ENCODE results near the gene PTPRD. TPM values are rescaled to one million over a fixed set of nuclear protein-coding genes. Genes with fewer than 3 reads are reported as not detected.

PTPRD gene
- total and polyA plus RNA-seq, 9 of the 15 experiments (the other 6 are each of a cell fraction or from before 2014, with no cell fraction given): 0.11 TPM; not detected in 8

DNA sequence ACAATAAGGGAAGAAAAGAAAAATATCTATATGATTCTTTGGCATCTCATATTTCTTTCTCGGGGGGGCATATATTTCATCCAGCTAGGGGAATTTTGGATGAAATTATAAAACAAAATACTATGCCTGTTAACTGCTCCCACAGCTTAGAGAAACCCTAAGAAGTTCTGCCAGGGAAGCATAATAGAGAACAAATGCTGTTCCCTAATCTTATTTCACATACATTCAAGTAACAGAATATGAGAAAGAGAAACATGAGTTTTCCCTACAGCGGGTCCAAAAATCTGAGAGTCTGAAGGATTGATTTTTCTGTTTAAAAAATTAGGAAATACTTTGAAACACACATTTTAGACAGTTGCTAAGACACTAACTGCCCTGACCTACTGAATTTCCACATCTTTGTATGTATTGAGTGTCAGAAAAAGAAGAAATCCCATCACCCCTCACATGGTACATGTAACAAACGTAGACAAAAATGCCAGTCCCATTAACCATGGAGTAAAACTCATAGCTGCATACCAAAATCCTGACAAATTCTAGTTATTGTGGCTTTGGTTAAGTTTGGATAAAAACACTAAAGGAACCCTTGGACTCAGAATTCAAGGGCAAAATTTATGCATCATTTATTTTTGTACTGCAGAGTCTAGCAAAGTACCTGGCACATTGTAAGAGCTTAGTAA is 2193.1 kb downstream of the PTPRD start:
- ATAC-seq: no peak

More for the DNA sequence above, 2193.1 kb downstream of the PTPRD start:
- no peaks in the 10 kb centered on the region for H3K9me1 ChIP-seq (ENCODE audit: control insufficient read depth, insufficient read depth, low read length)
- no peak overlapping the region for H3K4me2 ChIP-seq (ENCODE audit: insufficient read depth, low read length)
- H2AFZ ChIP-seq (ENCODE audit: low read depth, low read length): no peak overlapping the region
- H3K4me1 ChIP-seq (replicated peaks in 1 of 2; ENCODE audit: control insufficient read depth in 2 of 2, insufficient read depth in 2 of 2, low read length in 2 of 2): no peaks in the 10 kb centered on the region
- WGBS (ENCODE audit: insufficient coverage, low coverage, missing lambda C conversion rate): 0% methylated on average over 2 of the region's 3 CpGs
- in situ Hi-C loops (cut with MboI) (no loop called here), intact Hi-C loops (cut with micrococcal nuclease) (no loop called here)
- no peaks in the 10 kb centered on the region for H3K36me3 ChIP-seq (ENCODE audit: control insufficient read depth, insufficient read depth, low read length)
- TF ChIP-seq, protein P1, sequence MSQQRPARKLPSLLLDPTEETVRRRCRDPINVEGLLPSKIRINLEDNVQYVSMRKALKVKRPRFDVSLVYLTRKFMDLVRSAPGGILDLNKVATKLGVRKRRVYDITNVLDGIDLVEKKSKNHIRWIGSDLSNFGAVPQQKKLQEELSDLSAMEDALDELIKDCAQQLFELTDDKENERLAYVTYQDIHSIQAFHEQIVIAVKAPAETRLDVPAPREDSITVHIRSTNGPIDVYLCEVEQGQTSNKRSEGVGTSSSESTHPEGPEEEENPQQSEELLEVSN (IDR thresholded peaks at IDR 0.05; ENCODE audit: borderline replicate concordance in 1 of 2, extremely low read depth in 1 of 2, insufficient read depth in 1 of 2, insufficient read length in 1 of 2, low read depth in 1 of 2, low read length in 1 of 2, poor library complexity in 1 of 2, severe bottlenecking in 1 of 2): no peak
- no peak for TF ChIP-seq ZSCAN29 (IDR thresholded peaks at IDR 0.05)
- TF ChIP-seq NR2C2 (CRISPR knock-in tag; IDR thresholded peaks at IDR 0.05): no peak
- TF ChIP-seq NR2C2 (tag; IDR thresholded peaks at IDR 0.05): no peak
- no peak for TF ChIP-seq NFE2 (IDR thresholded peaks at IDR 0.05; ENCODE audit: low read depth)
- TF ChIP-seq PRMT5 (CRISPR knock-in tag; IDR thresholded peaks at IDR 0.05): no peak
- TF ChIP-seq RNF2 (IDR thresholded peaks at IDR 0.05): no peak
- TF ChIP-seq RBM15 (IDR thresholded peaks at IDR 0.05; ENCODE audit: insufficient read depth, low read length): no peak
- TF ChIP-seq NR2C1 (IDR thresholded peaks at IDR 0.05): no peak
- TF ChIP-seq NR2C1 (tag; IDR thresholded peaks at IDR 0.05): no peak
- TF ChIP-seq HNRNPL (IDR thresholded peaks at IDR 0.05; ENCODE audit: low read depth, low read length): no peak
- no peaks in the 10 kb centered on the region for H3K9me3 ChIP-seq (replicated peaks; ENCODE audit: control insufficient read depth, insufficient read depth, low read depth, low read length)
- CTCF ChIA-PET (ENCODE audit: low intra/inter-chr PET ratio): no interaction called here
- H3K4me3 ChIP-seq: no peak overlapping the region
- FAIRE-seq: no peak
- H3K27me3 ChIP-seq (ENCODE audit: control insufficient read depth in 2 of 2, insufficient read depth in 2 of 2, low read length in 2 of 2): no peaks in the 10 kb centered on the region
- no peaks in the 10 kb centered on the region for H3K79me2 ChIP-seq (ENCODE audit: control insufficient read depth, insufficient read depth, low read length)
- no peak overlapping the region for H3K9ac ChIP-seq (ENCODE audit: insufficient read depth in 1 of 2, low read depth in 2 of 2, low read length in 2 of 2)
- POLR2A ChIA-PET: no interaction called here
- H3K27ac ChIP-seq (ENCODE audit: extremely low read depth, low read depth, low read length): no peak overlapping the region
- no peaks in the 10 kb centered on the region for H4K20me1 ChIP-seq (replicated peaks; ENCODE audit: control insufficient read depth, insufficient read depth, low read length)
- no TSS peak for BruUV-seq (replicated peaks)
- no peak for DNase-seq (ENCODE audit: extremely low read depth in 1 of 4, low spot score in 3 of 4)
